ENCODE measurements around the gene REG3G. TPM values are rescaled to one million over a fixed set of nuclear protein-coding genes. Genes with fewer than 3 reads are reported as not detected.

Gene REG3G
- total and polyA plus RNA-seq, 2 of the 13 experiments (the other 11 are each of a cell fraction or from before 2014, with no cell fraction given): not detected

- no peaks in the 10 kb centered on the region for H3K9me3 ChIP-seq (ENCODE audit: low read length)
- intact Hi-C loops (cut with micrococcal nuclease; ENCODE audit: unreplicated experiment): no loop called here
- H3K4me3 ChIP-seq (replicated peaks in 1 of 3; ENCODE audit: insufficient read depth in 1 of 3, low read depth in 2 of 3, low read length in 3 of 3): no peak overlapping the region
- peaks cover 0 to 6% of the 10 kb centered on the region in 2 experiments; a peak in 1 of 5 replicates for H3K27me3 ChIP-seq (ENCODE audit: control insufficient read depth in 1 of 2, insufficient read depth in 2 of 2, low read length in 2 of 2)
- H4K20me1 ChIP-seq (ENCODE audit: insufficient read depth, low read length): no peaks in the 10 kb centered on the region
- ATAC-seq (no peak), FAIRE-seq (no peak), DNase-seq (ENCODE audit: low spot score) (no peak)
- H2AFZ ChIP-seq (ENCODE audit: low read length): no peak overlapping the region
- no peaks in the 10 kb centered on the region for H3K4me1 ChIP-seq (ENCODE audit: insufficient read depth, low read length)
- H3K27ac ChIP-seq (ENCODE audit: extremely low read length, insufficient read depth, low read length): no peak overlapping the region
- POLR2A ChIA-PET: no interaction called here
- 3% methylated on average over 7 of the region's 7 CpGs for WGBS (ENCODE audit: low lambda C conversion rate)
- BruUV-seq (replicated peaks): no TSS peak
- no peaks in the 10 kb centered on the region for H3K36me3 ChIP-seq (replicated peaks in 1 of 2; ENCODE audit: control insufficient read depth in 1 of 2, insufficient read depth in 2 of 2, low read length in 2 of 2)
- in situ Hi-C loops (cut with HindIII; ENCODE audit: extremely low pct_ligation_motif_present, low pct_unique_long_range_greater_than_20kb): loop anchor here (25.0 kb wide), 1 partner anchor 622 kb away; no protein-coding TSS in a partner anchor
- TF ChIP-seq ZNF337 (CRISPR knock-in tag; IDR thresholded peaks at IDR 0.05; ENCODE audit: borderline replicate concordance, low read depth) (no peak), SMARCC2 (IDR thresholded peaks at IDR 0.05) (no peak), ZNF317 (CRISPR knock-in tag; IDR thresholded peaks at IDR 0.05) (no peak), CBX1 (IDR thresholded peaks at IDR 0.05; ENCODE audit: low read depth) (no peak), GTF2F1 (IDR thresholded peaks at IDR 0.05; ENCODE audit: low read length) (no peak), HMGA1 (CRISPR knock-in tag; conservative IDR thresholded peaks at IDR 0.05) (no peak), SSRP1 (CRISPR knock-in tag; IDR thresholded peaks at IDR 0.05) (no peak), ZNF746 (CRISPR knock-in tag; IDR thresholded peaks at IDR 0.05) (no peak), ZXDC (CRISPR knock-in tag; IDR thresholded peaks at IDR 0.05) (no peak), HDAC2 (CRISPR knock-in tag; IDR thresholded peaks at IDR 0.05) (no peak)
- no peak overlapping the region for H3K4me2 ChIP-seq (ENCODE audit: low read depth, low read length)
- CTCF ChIA-PET (ENCODE audit: low intra/inter-chr PET ratio, low total read pairs): no interaction called here
- no peak overlapping the region for H3K9ac ChIP-seq (ENCODE audit: insufficient read depth, low read depth, low read length)
- no peaks in the 10 kb centered on the region for H3K79me2 ChIP-seq (ENCODE audit: insufficient read depth, low read length)
These were observed 41.1 kb upstream of the REG3G start for GRCh38 chr2:78984386-78984785.

All from HepG2 (cell line).